Body of pancreas (tissue), 4 donors: ENCODE results near the gene ZPBP. TPM values are rescaled to one million over a fixed set of nuclear protein-coding genes. Genes with fewer than 3 reads are reported as not detected.

Source experiments
- ATAC-seq: fragments of 150-250 bp; one replicate; pipeline ENCODE4 v1.9.1; 2016
- DNase-seq, 4 donors: peaks; one replicate each; pipeline ENCODE4 v3.0.0-alpha.2; 2019
- H3K27ac ChIP-seq, 4 donors: fragments of 200-600 bp; sonication (generic); 1 replicate in 3 of 4; 2 replicates in 1 of 4; pipeline versions ENCODE4 v1.5.1 to v1.6.1; 2016 to 2019; ENCODE audit warnings: mild to moderate bottlenecking in 1 of 4, mixed read lengths in 1 of 4, moderate library complexity in 1 of 4
- H3K27me3 ChIP-seq, 2 donors: fragments of 200-600 bp; sonication (generic); one replicate each; pipeline ENCODE4 v1.6.0; 2016; ENCODE audit warnings: mild to moderate bottlenecking in 1 of 2
- H3K36me3 ChIP-seq, 2 donors: fragments of 200-600 bp; sonication (generic); replicated peaks in 1 of 2; 2 replicates each; pipeline ENCODE4 v1.5.1; 2016; ENCODE audit warnings: low read depth in 2 of 2; ENCODE audit not compliant: insufficient read depth in 1 of 2
- H3K4me1 ChIP-seq: fragments of 200-600 bp; sonication (generic); one replicate; pipeline ENCODE4 v1.6.0; 2016
- H3K4me3 ChIP-seq, 2 donors: fragments of 200-600 bp; sonication (generic); 1 replicate in 1 of 2; 2 replicates in 1 of 2; pipeline ENCODE4 v1.5.1; 2016 to 2019
- H3K9me3 ChIP-seq, 3 donors: fragments of 200-600 bp; sonication (generic); 1 replicate in 2 of 3; 2 replicates in 1 of 3; pipeline ENCODE4 v1.5.1; 2016
- CTCF ChIP-seq, 7 experiments: fragments of 450-650 bp in 4 of 7; fragments of 200-600 bp in 3 of 7; sonication (generic) in 3 of 7; IDR thresholded peaks; one replicate each; pipeline ENCODE4 v1.5.1; 2016 to 2019; ENCODE audit warnings: antibody characterized with exemption in 7 of 7
- POLR2A ChIP-seq, 3 donors: fragments of 450-650 bp; IDR thresholded peaks; one replicate each; pipeline ENCODE4 v1.6.1; 2016; ENCODE audit warnings: antibody characterized with exemption in 3 of 3, mild to moderate bottlenecking in 2 of 3
- WGBS, 2 donors: methylation state at CpG; one replicate each; pipeline ENCODE4 v1.1.5; 2017; 5-methylcytosine and 5-hydroxymethylcytosine counted together
- intact Hi-C: fragments of 100-400 bp; cut with DNase I; formaldehyde crosslinking; loops from one replicate; pipeline ENCODE4 v1.15.1; 2023
- total RNA-seq, 2 donors: library from RNA; depleted of rRNA; stranded (reverse); fragments of >200 nt; gene quantifications; one replicate each; pipeline ENCODE4 v1.1.0, GENCODE V29; 2016

The ZPBP gene
- total RNA-seq, 2 donors from 2014 or later, result not detected

GRCh38 chr7:49931627-49932026 is 161.4 kb downstream of the ZPBP start:
- DNase-seq, result no peak
- peaks cover 0 to 5% (median 0%) of the 10 kb centered on the region in 3 donors for H3K9me3 ChIP-seq
- no peaks in the 10 kb centered on the region for H3K4me1 ChIP-seq
- TF ChIP-seq CTCF (IDR thresholded peaks at IDR 0.05), result no peak
- no peak for TF ChIP-seq POLR2A (IDR thresholded peaks at IDR 0.05)
- H3K27me3 ChIP-seq, result no peaks in the 10 kb centered on the region
- H3K36me3 ChIP-seq, result no peaks in the 10 kb centered on the region
- no peak overlapping the region for H3K27ac ChIP-seq
- no peak overlapping the region for H3K4me3 ChIP-seq
- intact Hi-C loops, result no loop called here
- WGBS, 2 donors, result 78% methylated on average over 2 of the region's 2 CpGs
- ATAC-seq, result no peak

- intact Hi-C loops, result no loop called here
- Histone ChIP-seq H3K4me1 (no peaks in the 10 kb centered on the region), H3K27me3 (no peaks in the 10 kb centered on the region), H3K27ac (no peak overlapping the region), H3K9me3 (peaks cover 0 to 5% (median 0%) of the 10 kb centered on the region in 3 donors), H3K36me3 (no peaks in the 10 kb centered on the region), H3K4me3 (no peak overlapping the region)
- TF ChIP-seq POLR2A (IDR thresholded peaks at IDR 0.05) (no peak), CTCF (IDR thresholded peaks at IDR 0.05) (no peak)
- DNase-seq (no peak), ATAC-seq (no peak)
- 87 to 91% methylated on average over 2 of the region's 2 CpGs for WGBS, 2 donors
Measured at GRCh38 chr7:49928787-49929186, 164.3 kb downstream of the ZPBP start.

GRCh38 chr7:49927631-49928030 is 165.4 kb downstream of the ZPBP start:
- H3K9me3 ChIP-seq, result peaks cover 0 to 3% (median 0%) of the 10 kb centered on the region in 3 donors
- no peaks in the 10 kb centered on the region for H3K36me3 ChIP-seq
- ATAC-seq (no peak), DNase-seq (no peak)
- no peaks in the 10 kb centered on the region for H3K4me1 ChIP-seq
- H3K27me3 ChIP-seq, result no peaks in the 10 kb centered on the region
- TF ChIP-seq POLR2A (IDR thresholded peaks at IDR 0.05) (no peak), CTCF (IDR thresholded peaks at IDR 0.05) (no peak)
- no peak overlapping the region for H3K4me3 ChIP-seq
- 85 to 89% methylated on average over 5 of the region's 5 CpGs for WGBS, 2 donors
- intact Hi-C loops, result no loop called here
- H3K27ac ChIP-seq, result no peak overlapping the region

GRCh38 chr7:49926720-49927119 is 166.3 kb downstream of the ZPBP start:
- no peak for ATAC-seq
- WGBS, 2 donors, result 86 to 89% methylated on average over 6 of the region's 6 CpGs
- intact Hi-C loops, result no loop called here

More at GRCh38 chr7:49926720-49927119, 166.3 kb downstream of the ZPBP start:
- Histone ChIP-seq H3K36me3 (no peaks in the 10 kb centered on the region), H3K27ac (no peak overlapping the region), H3K9me3 (no peaks in the 10 kb centered on the region), H3K4me3 (no peak overlapping the region), H3K27me3 (no peaks in the 10 kb centered on the region), H3K4me1 (no peaks in the 10 kb centered on the region)
- DNase-seq, result no peak
- no peak for TF ChIP-seq POLR2A (IDR thresholded peaks at IDR 0.05)
- no peak for TF ChIP-seq CTCF (IDR thresholded peaks at IDR 0.05)
